Eye (tissue), 1 donor: ENCODE measurements around the gene ZNF524.

Source experiments
- DNase-seq: peaks from one replicate; pipeline ENCODE4 v3.0.0-alpha.2; 2015

Gene ZNF524

DNA sequence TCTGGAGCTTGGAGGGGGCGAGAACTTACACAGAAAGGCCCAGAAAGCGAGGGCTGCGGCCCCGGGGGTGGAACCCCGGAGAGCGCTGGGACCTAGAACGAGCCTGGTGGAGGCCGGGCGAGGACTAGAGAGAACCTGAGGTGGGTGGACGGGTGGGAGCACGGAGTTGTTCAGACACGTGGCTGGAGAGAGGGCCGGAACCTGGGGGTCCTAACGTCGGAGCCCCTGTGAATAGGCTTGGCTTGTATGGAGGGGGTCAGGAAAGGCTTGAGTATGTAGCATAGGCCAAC lies 43.7 kb downstream of the ZNF524 start:
- DNase-seq: no peak

DNA sequence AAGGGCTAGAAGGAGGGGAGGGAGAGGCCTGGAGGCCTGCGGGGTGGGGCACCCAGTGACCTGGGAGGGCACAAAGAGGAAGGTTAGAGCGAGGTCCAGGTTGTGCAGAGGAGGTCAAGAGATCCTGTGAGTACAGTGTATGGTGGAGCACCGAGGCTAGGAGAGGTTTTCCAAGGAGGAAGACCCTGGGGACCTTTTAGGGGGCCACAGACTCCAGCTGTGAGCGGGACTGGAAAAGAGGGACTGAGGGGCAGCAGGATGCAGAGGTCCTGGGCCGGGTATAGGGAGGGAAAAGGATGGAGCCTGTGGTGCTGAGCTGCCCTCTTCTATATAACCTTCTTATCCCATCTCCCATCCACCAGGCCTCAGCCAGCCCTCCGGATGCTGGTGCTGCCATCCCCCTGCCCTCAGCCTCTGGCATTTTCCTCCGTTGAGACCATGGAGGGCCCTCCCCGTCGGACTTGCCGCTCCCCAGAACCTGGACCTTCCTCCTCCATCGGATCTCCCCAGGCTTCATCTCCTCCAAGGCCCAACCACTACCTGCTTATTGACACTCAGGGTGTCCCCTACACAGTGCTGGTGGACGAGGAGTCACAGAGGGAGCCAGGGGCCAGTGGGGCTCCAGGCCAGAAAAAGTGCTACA lies 44.2 kb downstream of the ZNF524 start:
- no peak for DNase-seq

GRCh38 chr19:55644842-55645511 lies 44.9 kb downstream of the ZNF524 start:
- no peak for DNase-seq

DNA sequence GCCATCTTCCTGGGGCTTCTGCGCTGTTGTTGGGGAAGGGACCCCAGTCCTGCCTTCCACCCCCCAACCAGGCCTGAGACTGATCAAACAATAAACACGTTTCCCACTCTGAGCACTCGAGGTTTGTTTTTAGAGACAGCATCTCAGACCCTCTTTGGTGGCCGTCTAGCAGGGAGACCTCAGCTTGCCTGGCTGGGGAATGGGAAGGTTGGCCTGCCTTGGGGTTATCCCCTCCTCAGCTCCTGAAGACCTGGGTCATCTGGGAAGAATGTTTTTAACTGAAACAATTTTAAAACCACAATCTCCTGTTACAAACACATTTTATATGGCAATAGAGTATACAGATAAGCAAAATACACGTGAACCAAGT lies 45.4 kb downstream of the ZNF524 start:
- DNase-seq: no peak

GRCh38 chr19:55646889-55647731 lies 47.0 kb downstream of the ZNF524 start:
- DNase-seq: no peak

GRCh38 chr19:55647732-55648584 lies 47.9 kb downstream of the ZNF524 start, which contains the start of gene CCDC106:
Gene CCDC106 (plus strand): TSS chr19:55648212. CDS start chr19:55649047, 835 bp downstream.
- DNase-seq: peak; percentile 92

- DNase-seq: peak; percentile 58
Measured at GRCh38 chr19:55648585-55649267, 48.6 kb downstream of the ZNF524 start.

DNA sequence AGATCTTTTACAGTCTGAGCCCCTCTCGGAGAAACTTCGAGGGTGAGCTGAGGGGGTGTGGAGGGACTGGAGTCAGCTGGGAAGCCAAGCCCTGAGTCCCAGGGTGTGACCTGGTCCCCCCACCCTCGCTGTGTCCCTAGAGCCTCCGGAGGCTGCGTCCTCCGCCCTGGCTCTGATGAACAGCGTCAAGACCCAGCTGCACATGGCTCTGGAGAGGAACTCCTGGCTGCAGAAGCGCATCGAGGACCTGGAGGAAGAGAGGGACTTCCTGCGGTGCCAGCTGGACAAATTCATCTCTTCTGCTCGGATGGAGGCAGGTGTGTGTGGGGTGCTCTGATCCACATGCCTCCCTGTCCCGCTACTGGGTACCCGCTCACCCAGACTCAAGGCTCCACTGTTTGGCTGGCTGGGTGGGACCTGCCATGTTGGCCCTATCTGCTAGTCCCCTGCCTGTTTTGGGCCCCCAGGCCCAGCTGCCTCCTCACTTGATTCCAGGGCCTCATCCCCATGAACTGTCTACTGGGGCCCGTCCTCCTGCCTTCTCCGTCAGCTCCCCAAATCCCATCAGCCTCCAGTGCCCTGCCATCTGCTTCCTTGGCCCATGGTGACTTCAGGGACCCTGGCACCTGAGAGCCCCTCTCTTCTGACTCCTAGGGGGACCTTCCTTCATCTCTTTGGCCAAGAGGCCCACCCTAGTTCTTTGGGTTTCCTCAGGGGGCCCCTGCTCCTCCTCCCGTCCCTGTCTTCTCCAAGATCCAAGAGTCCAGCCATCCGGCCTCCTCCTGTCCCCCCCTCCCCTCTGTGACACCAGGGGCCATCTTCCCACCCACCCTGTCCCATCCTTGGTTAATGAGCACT lies 49.4 kb downstream of the ZNF524 start:
- no peak for DNase-seq

- no peak for DNase-seq
Measured at GRCh38 chr19:55650126-55650557, 50.1 kb downstream of the ZNF524 start.

DNA sequence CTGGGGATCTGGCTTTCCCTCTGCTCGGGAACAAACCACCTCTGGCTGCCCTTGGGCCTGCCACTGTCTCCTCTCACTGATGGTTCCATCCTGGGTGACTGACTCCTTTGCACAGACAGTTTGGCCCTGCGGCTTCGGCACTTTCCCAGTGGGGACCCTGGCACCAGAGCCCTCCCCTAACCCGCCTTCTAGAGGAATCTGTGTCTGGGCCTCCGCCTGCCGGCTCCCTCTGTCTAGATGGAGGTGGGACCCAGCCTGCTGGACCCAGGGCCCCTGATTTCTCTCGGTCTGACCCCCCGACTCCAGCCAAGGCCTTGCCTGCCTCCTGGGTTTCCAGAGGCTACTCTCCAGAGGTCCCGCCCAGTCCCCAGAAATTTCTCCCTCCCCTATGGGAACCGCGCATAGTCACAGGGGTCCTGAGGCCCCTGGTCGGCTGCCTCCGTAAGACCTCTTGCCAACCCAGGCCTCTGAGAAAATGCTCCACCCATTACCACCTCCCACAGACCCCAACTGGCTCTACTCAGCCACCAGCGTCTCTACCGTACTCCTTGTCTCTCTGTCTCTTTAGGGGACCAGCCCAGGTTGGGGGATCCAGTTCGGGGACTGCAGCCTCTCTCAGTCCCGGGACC lies 50.6 kb downstream of the ZNF524 start:
- no peak for DNase-seq

DNA sequence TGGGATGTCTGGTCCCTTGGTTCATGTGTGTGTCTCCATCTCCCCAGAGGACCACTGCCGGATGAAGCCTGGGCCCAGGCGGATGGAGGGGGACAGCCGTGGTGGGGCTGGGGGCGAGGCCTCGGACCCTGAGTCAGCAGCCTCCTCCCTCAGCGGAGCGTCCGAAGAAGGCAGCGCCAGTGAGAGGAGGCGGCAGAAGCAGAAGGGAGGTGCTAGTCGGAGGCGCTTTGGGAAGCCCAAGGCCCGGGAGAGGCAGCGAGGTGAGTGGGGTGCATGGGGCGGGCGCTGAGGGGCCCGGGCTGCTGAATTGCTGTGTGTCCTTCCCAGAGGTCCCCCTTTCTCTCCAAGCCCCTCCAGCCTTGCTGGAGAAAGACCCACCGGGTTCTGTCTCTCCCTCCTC lies 51.1 kb downstream of the ZNF524 start:
- no peak for DNase-seq

DNA sequence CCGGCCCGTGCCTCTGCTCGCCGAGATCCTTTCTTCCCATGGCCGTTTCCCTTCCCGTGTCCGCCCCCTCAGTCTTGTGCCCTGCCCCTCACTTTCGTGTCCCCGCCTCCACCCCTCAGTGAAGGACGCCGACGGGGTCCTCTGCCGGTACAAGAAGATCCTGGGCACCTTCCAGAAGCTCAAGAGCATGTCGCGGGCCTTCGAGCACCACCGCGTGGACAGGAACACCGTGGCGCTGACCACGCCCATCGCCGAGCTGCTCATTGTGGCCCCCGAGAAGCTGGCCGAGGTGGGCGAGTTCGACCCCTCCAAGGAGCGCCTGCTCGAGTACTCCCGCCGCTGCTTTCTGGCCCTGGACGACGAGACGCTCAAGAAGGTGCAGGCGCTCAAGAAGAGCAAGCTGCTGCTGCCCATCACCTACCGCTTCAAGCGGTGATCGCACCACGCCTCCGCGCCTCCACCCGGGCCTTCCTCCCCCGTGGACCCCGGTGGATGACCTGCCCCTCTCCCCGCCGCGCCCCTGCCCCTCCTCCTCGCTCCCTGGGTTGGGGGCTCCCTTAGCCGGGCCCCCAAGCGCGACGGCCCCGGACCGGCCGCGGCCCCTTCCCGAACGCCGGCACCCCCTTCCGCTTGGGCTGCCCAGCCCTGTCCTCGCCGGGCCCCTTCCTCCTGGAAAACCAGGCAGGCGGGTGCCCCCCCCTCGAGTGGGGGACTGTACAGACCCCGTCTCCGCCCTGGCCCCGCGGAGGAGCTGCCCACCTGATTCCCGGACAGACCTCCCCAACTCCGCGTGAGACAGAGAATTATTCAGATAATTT lies 52.4 kb downstream of the ZNF524 start:
- no peak for DNase-seq
